HepG2 (cell line): Measurements from ENCODE around the gene EHBP1. TPM values are rescaled to one million over a fixed set of nuclear protein-coding genes. Genes with fewer than 3 reads are reported as not detected.
A peak's percentile ranks its signal among the peaks of the same experiment; 100 is the strongest.

Source experiments
- HIC2 ChIP-seq: sonication (generic); formaldehyde crosslinking; IDR thresholded peaks from 2 replicates; pipeline ENCODE4 v1.9.0; 2022; ENCODE audit warnings: low read depth, missing genetic modification reagents
- HNRNPH1 ChIP-seq: fragments of 200-400 bp; formaldehyde crosslinking; optimal IDR thresholded peaks from 2 replicates; pipeline ENCODE3; 2017; ENCODE audit warnings: mild to moderate bottlenecking, low read depth, low read length
- KDM5A ChIP-seq: fragments of 200-600 bp; sonication (generic); IDR thresholded peaks from 2 replicates; pipeline ENCODE4 v1.7.0; 2018; ENCODE audit warnings: antibody characterized with exemption, mild to moderate bottlenecking, low read length, borderline replicate concordance
- MAF1 ChIP-seq: sonication (generic); formaldehyde crosslinking; IDR thresholded peaks from 2 replicates; pipeline ENCODE4 v1.5.0; 2020; ENCODE audit warnings: missing genetic modification reagents, borderline replicate concordance
- MLLT10 ChIP-seq: sonication (generic); formaldehyde crosslinking; IDR thresholded peaks from 2 replicates; pipeline ENCODE4 v1.4.0; 2020; ENCODE audit warnings: missing genetic modification reagents
- MYPOP ChIP-seq: sonication (generic); formaldehyde crosslinking; IDR thresholded peaks from 2 replicates; pipeline ENCODE4 v1.8.1; 2023; ENCODE audit warnings: mild to moderate bottlenecking, moderate library complexity, missing genetic modification reagents
- PAWR ChIP-seq: sonication (generic); formaldehyde crosslinking; IDR thresholded peaks from 2 replicates; pipeline ENCODE4 v1.4.0; 2020; ENCODE audit warnings: missing genetic modification reagents, mild to moderate bottlenecking, borderline replicate concordance
- PHF21A ChIP-seq: sonication (generic); formaldehyde crosslinking; IDR thresholded peaks from 2 replicates; pipeline ENCODE4 v1.5.0; 2020; ENCODE audit warnings: mild to moderate bottlenecking, missing genetic modification reagents
- PHF8 ChIP-seq: sonication (generic); formaldehyde crosslinking; IDR thresholded peaks from 2 replicates; pipeline ENCODE4 v1.5.0; 2020; ENCODE audit warnings: missing genetic modification reagents
- SETDB1 ChIP-seq: sonication (generic); formaldehyde crosslinking; IDR thresholded peaks from 2 replicates; pipeline ENCODE4 v1.5.1; 2020; ENCODE audit warnings: missing genetic modification reagents, mild to moderate bottlenecking, borderline replicate concordance
- SMAD9 ChIP-seq: sonication (generic); formaldehyde crosslinking; IDR thresholded peaks from 2 replicates; pipeline ENCODE4 v1.5.1; 2020; ENCODE audit warnings: mild to moderate bottlenecking, missing genetic modification reagents
- SMYD3 ChIP-seq: sonication (generic); formaldehyde crosslinking; IDR thresholded peaks from 2 replicates; pipeline ENCODE4 v1.8.1; 2023; ENCODE audit warnings: mild to moderate bottlenecking, missing genetic modification reagents
- SP4 ChIP-seq: sonication (generic); formaldehyde crosslinking; IDR thresholded peaks from 2 replicates; pipeline ENCODE4 v1.8.1; 2023; ENCODE audit warnings: mild to moderate bottlenecking, missing genetic modification reagents
- SRSF9 ChIP-seq: fragments of 200-400 bp; formaldehyde crosslinking; IDR thresholded peaks from 2 replicates; pipeline ENCODE4 v1.6.1; 2018; ENCODE audit warnings: borderline replicate concordance, mild to moderate bottlenecking, low read depth, low read length; ENCODE audit not compliant: insufficient read depth, poor library complexity, severe bottlenecking
- TFAP4 ChIP-seq: sonication (generic); IDR thresholded peaks from 2 replicates; pipeline ENCODE4 v1.6.1; 2016; ENCODE audit warnings: low read depth, borderline replicate concordance
- THAP9 ChIP-seq: sonication (generic); formaldehyde crosslinking; IDR thresholded peaks from 2 replicates; pipeline ENCODE4; 2020; ENCODE audit warnings: missing genetic modification reagents, mild to moderate bottlenecking, borderline replicate concordance
- TRIM22 ChIP-seq: fragments of 450-650 bp; IDR thresholded peaks from 2 replicates; pipeline ENCODE4 v1.6.1; 2017
- ZBTB3 ChIP-seq: sonication (generic); formaldehyde crosslinking; IDR thresholded peaks from 2 replicates; pipeline ENCODE4 v1.4.0; 2020; ENCODE audit warnings: low read depth, mild to moderate bottlenecking, moderate library complexity, missing genetic modification reagents, borderline replicate concordance
- ZBTB7B ChIP-seq: sonication (generic); formaldehyde crosslinking; IDR thresholded peaks from 2 replicates; pipeline ENCODE4 v1.4.0; 2020; ENCODE audit warnings: missing genetic modification reagents
- ZNF605 ChIP-seq: sonication (generic); formaldehyde crosslinking; IDR thresholded peaks from 2 replicates; pipeline ENCODE4 v1.8.0; 2022; ENCODE audit warnings: mild to moderate bottlenecking, missing genetic modification reagents
- ZNF75D ChIP-seq: sonication (generic); formaldehyde crosslinking; IDR thresholded peaks from 2 replicates; pipeline ENCODE4 v1.8.1; 2023; ENCODE audit warnings: missing genetic modification reagents, mild to moderate bottlenecking, borderline replicate concordance
- polyA plus RNA-seq, 8 experiments: library from polyadenylated mRNA; depleted of rRNA in 3 of 8; stranded (reverse) in 7 of 8; unstranded in 1 of 8; fragments of >200 nt; fragmentation: Illumina TruSeq in 4 of 8; extraction: Trizol in 4 of 8; gene quantifications; 2 replicates each; pipeline versions ENCODE4 v1.2.1 to v1.2.3, GENCODE V29; 2011 to 2016; ENCODE audit warnings: low read depth in 4 of 8, missing spikeins in 1 of 8, mixed read lengths in 1 of 8; ENCODE audit not compliant: insufficient read depth in 1 of 8
- total RNA-seq, 5 experiments: library from RNA; depleted of rRNA; stranded (reverse); fragments of >200 nt; fragmentation: Illumina TruSeq; extraction: Trizol; gene quantifications; 2 replicates each; pipeline ENCODE4 v1.2.3, GENCODE V29; 2016; ENCODE audit warnings: low read depth in 1 of 5

EHBP1 gene
- total and polyA plus RNA-seq, 2 of the 13 experiments (the other 11 are each of a cell fraction or from before 2014, with no cell fraction given) = 93.5 to 146 TPM

GRCh38 chr2:62774555-62775366 lies 69.2 kb downstream of the EHBP1 start (continued):
- TF ChIP-seq MLLT10 (no peak), ZNF605 (CRISPR knock-in tag) (no peak), THAP9 (CRISPR knock-in tag) (no peak), PHF8 (CRISPR knock-in tag) (no peak), ZBTB7B (CRISPR knock-in tag) (peak; percentile 65; the same call in 1 of the 2 replicates), HIC2 (no peak), SETDB1 (CRISPR knock-in tag) (no peak), ZBTB3 (CRISPR knock-in tag) (peak; percentile 77; the same call in 1 of the 2 replicates), TRIM22 (no peak), SMAD9 (CRISPR knock-in tag) (no peak), ZNF75D (CRISPR knock-in tag) (no peak), MAF1 (CRISPR knock-in tag) (no peak), SRSF9 (no peak), KDM5A (peak; percentile 58; the same call in 1 of the 2 replicates), SP4 (no peak), SMYD3 (no peak), MYPOP (CRISPR knock-in tag) (no peak), PAWR (CRISPR knock-in tag) (no peak), PHF21A (CRISPR knock-in tag) (no peak), TFAP4 (no peak), HNRNPH1 (no peak)
